Measurements from ENCODE around the gene SHC2. TPM values are rescaled to one million over a fixed set of nuclear protein-coding genes. Genes with fewer than 3 reads are reported as not detected.

SHC2 gene
- polyA plus RNA-seq, 1 of the 3 experiments (the other 2 are of a cell fraction) = 0.64 TPM

GRCh38 chr19:488505-489417, 27.9 kb upstream of the SHC2 start:
- Histone ChIP-seq H3K79me2 (ENCODE audit: insufficient read depth) (no peaks in the 10 kb centered on the region), H3K9ac (peak overlapping the region; percentile 97), H3K4me2 (peak overlapping the region; percentile 96), H3K27ac (ENCODE audit: low read depth in 2 of 2, low read length in 1 of 2) (peak overlapping the region; percentile 76 to 92), H3K4me1 (ENCODE audit: control insufficient read depth in 1 of 2, insufficient read depth in 2 of 2, low read depth in 1 of 2, low read length in 1 of 2) (peaks cover 0 to 7% of the 10 kb centered on the region in 2 experiments; a peak in 1 of 4 replicates), H3K4me3 (ENCODE audit: low read depth in 2 of 2, low read length in 1 of 2) (peak overlapping the region; percentile 84), H4K20me1 (ENCODE audit: insufficient read depth) (no peaks in the 10 kb centered on the region), H3K9me2 (no peaks in the 10 kb centered on the region), H3F3A (replicated peaks; ENCODE audit: insufficient read depth) (peaks cover 7% of the 10 kb centered on the region), H3K27me3 (ENCODE audit: insufficient read depth) (no peaks in the 10 kb centered on the region), H2AFZ (ENCODE audit: low read depth) (peak overlapping the region; percentile 88; the same call in 1 of the 2 replicates), H3K9me3 (no peaks in the 10 kb centered on the region), H3K36me3 (replicated peaks in 1 of 2; ENCODE audit: control insufficient read depth in 1 of 2, insufficient read depth in 2 of 2, low read length in 1 of 2) (no peaks in the 10 kb centered on the region)
- ChIA-PET POLR2A (interaction anchor here (0.9 kb wide), 1 partner anchor 18 kb away, joined by 7 read pairs; no protein-coding TSS in a partner anchor), CTCF (interaction anchor here (0.9 to 2.7 kb wide), 4 partner anchors 9 to 105 kb away, joined by 4 to 11 read pairs (median 8); no protein-coding TSS in a partner anchor)
- 2% methylated on average over 38 of the region's 114 CpGs for WGBS (ENCODE audit: low lambda C conversion rate)
- peak; percentile 99 for DNase-seq
- TF ChIP-seq ELF1 (IDR thresholded peaks at IDR 0.05) (peak; percentile 33; the same call in 1 of the 2 replicates), SIN3A (IDR thresholded peaks at IDR 0.05; ENCODE audit: borderline replicate concordance, low read depth, low read length) (peak; percentile 82), FOXM1 (IDR thresholded peaks at IDR 0.05; ENCODE audit: low read depth) (no peak), MAX (IDR thresholded peaks at IDR 0.05; ENCODE audit: low read depth) (no peak), PBX3 (IDR thresholded peaks at IDR 0.05) (peak; percentile 18; the same call in 1 of the 2 replicates), TCF12 (IDR thresholded peaks at IDR 0.05) (no peak), YY1 (IDR thresholded peaks at IDR 0.05; ENCODE audit: low read depth) (peak; percentile 69; the same call in 1 of the 2 replicates), EP300 (IDR thresholded peaks at IDR 0.05; ENCODE audit: borderline replicate concordance in 1 of 2, low read depth in 1 of 2, low read length in 1 of 2) (no peak), IRF3 (IDR thresholded peaks at IDR 0.05; ENCODE audit: low read depth, low read length) (no peak), CTCF (IDR thresholded peaks at IDR 0.05) (no peak), EZH2phosphoT487 (IDR thresholded peaks at IDR 0.05; ENCODE audit: borderline replicate concordance, low read depth) (no peak), NFIC (IDR thresholded peaks at IDR 0.05; ENCODE audit: borderline replicate concordance) (no peak), NRF1 (IDR thresholded peaks at IDR 0.05; ENCODE audit: low read depth, low read length) (peak; percentile 72), REST (IDR thresholded peaks at IDR 0.05; ENCODE audit: low read depth, low read length) (no peak), USF1 (IDR thresholded peaks at IDR 0.05; ENCODE audit: borderline replicate concordance, low read depth) (0 out of 2 replicates have a peak, but pooled peaks have one; percentile 14), MEF2A (IDR thresholded peaks at IDR 0.05; ENCODE audit: borderline replicate concordance, low read depth) (no peak), TAF1 (IDR thresholded peaks at IDR 0.05; ENCODE audit: borderline replicate concordance, low read depth, low read length) (peak; percentile 81), TEAD4 (IDR thresholded peaks at IDR 0.05; ENCODE audit: borderline replicate concordance, insufficient read depth) (no peak), USF2 (IDR thresholded peaks at IDR 0.05; ENCODE audit: borderline replicate concordance, low read depth, low read length) (no peak), CHD2 (IDR thresholded peaks at IDR 0.05; ENCODE audit: low read length, partially characterized antibody) (peak; percentile 80), GABPA (IDR thresholded peaks at IDR 0.05; ENCODE audit: low read depth) (peak; percentile 58)
